DND-41 (cell line): ENCODE measurements around the gene SERPINC1.

Experiments used
- ATAC-seq: fragments of 200-7000 bp; cut with Tn5 transposase; 3 replicates; pipeline ENCODE4 v1.9.1; 2021; ENCODE audit warnings: low read depth; ENCODE audit not compliant: insufficient read depth
- DNase-seq: peaks from one replicate; pipeline ENCODE4 v3.0.0-alpha.2; 2020
- H2AFZ ChIP-seq: 2 replicates; pipeline ENCODE4 v1.6.0; 2012; ENCODE audit warnings: low read depth, low read length
- H3K27ac ChIP-seq: 2 replicates; pipeline ENCODE4 v1.5.1; 2012; ENCODE audit warnings: low read length, inconsistent platforms
- H3K27me3 ChIP-seq: fragments of 200-600 bp; sonication (generic); 2 replicates; pipeline ENCODE4 v1.6.0; 2012; ENCODE audit warnings: low read length, mild to moderate bottlenecking, inconsistent platforms; ENCODE audit not compliant: insufficient read depth, poor library complexity
- H3K36me3 ChIP-seq: 2 replicates; pipeline ENCODE4 v1.5.1; 2012; ENCODE audit warnings: low read length, inconsistent platforms; ENCODE audit not compliant: insufficient read depth
- H3K4me1 ChIP-seq: 2 replicates; pipeline ENCODE4 v1.5.1; 2012; ENCODE audit warnings: mild to moderate bottlenecking, low read length; ENCODE audit not compliant: insufficient read depth
- H3K4me2 ChIP-seq: 2 replicates; pipeline ENCODE4 v1.6.0; 2012; ENCODE audit warnings: mild to moderate bottlenecking, moderate library complexity, low read length, inconsistent platforms; ENCODE audit not compliant: insufficient read depth
- H3K4me3 ChIP-seq, 2 experiments: fragments of 200-600 bp in 1 of 2; shearing (Covaris generic) in 1 of 2; 2 replicates each; pipeline ENCODE4 v1.5.1; 2012 to 2016; ENCODE audit warnings: inconsistent platforms in 2 of 2, low read length in 2 of 2, mild to moderate bottlenecking in 2 of 2, low read depth in 1 of 2, moderate library complexity in 1 of 2
- H3K79me2 ChIP-seq: 2 replicates; pipeline ENCODE4 v1.6.0; 2012; ENCODE audit warnings: low read length, inconsistent platforms; ENCODE audit not compliant: insufficient read depth
- H3K9ac ChIP-seq: 2 replicates; pipeline ENCODE4 v1.6.0; 2012; ENCODE audit warnings: low read depth, mild to moderate bottlenecking, inconsistent platforms, low read length, moderate library complexity
- H3K9me3 ChIP-seq: 2 replicates; pipeline ENCODE4 v1.5.1; 2012; ENCODE audit warnings: low read length, moderate library complexity, mild to moderate bottlenecking, inconsistent platforms; ENCODE audit not compliant: insufficient read depth, severe bottlenecking
- H4K20me1 ChIP-seq: 2 replicates; pipeline ENCODE4 v1.6.0; 2012; ENCODE audit warnings: low read length; ENCODE audit not compliant: insufficient read depth
- CTCF ChIP-seq: IDR thresholded peaks from 2 replicates; pipeline ENCODE4 v1.5.1; 2012; ENCODE audit warnings: borderline replicate concordance, low read length, moderate library complexity, mild to moderate bottlenecking; ENCODE audit not compliant: poor library complexity, severe bottlenecking; ENCODE audit errors: extremely low read depth
- EZH2 ChIP-seq: IDR thresholded peaks from 3 replicates; pipeline ENCODE4 v1.6.1; 2012; ENCODE audit warnings: borderline replicate concordance, low read depth, mild to moderate bottlenecking, moderate library complexity, low read length, inconsistent platforms; ENCODE audit not compliant: severe bottlenecking

SERPINC1 gene

GRCh38 chr1:173871500-173871899, 45.6 kb downstream of the SERPINC1 start:
- DNase-seq (no peak), ATAC-seq (no peak)
- H3K9me3 ChIP-seq, result no peaks in the 10 kb centered on the region
- no peak overlapping the region for H3K27ac ChIP-seq
- H2AFZ ChIP-seq, result no peak overlapping the region
- no peaks in the 10 kb centered on the region for H3K27me3 ChIP-seq
- peaks cover 4% of the 10 kb centered on the region; the same call in 1 of the 2 replicates for H4K20me1 ChIP-seq
- H3K79me2 ChIP-seq, result peaks cover 19% of the 10 kb centered on the region
- H3K9ac ChIP-seq, result no peak overlapping the region
- peaks cover 45% of the 10 kb centered on the region for H3K4me1 ChIP-seq
- peak overlapping the region; percentile 19; the same call in 1 of the 2 replicates for H3K4me2 ChIP-seq
- peaks cover 43% of the 10 kb centered on the region for H3K36me3 ChIP-seq
- no peak overlapping the region for H3K4me3 ChIP-seq
- TF ChIP-seq CTCF (no peak), EZH2 (no peak)

- Histone ChIP-seq H2AFZ (no peak overlapping the region), H3K36me3 (peaks cover 45% of the 10 kb centered on the region), H4K20me1 (peaks cover 8% of the 10 kb centered on the region; the same call in 1 of the 2 replicates), H3K27me3 (no peaks in the 10 kb centered on the region), H3K79me2 (peaks cover 23% of the 10 kb centered on the region), H3K4me1 (peaks cover 49% of the 10 kb centered on the region), H3K9me3 (no peaks in the 10 kb centered on the region), H3K4me3 (no peak overlapping the region), H3K4me2 (peak overlapping the region; percentile 19; the same call in 1 of the 2 replicates), H3K27ac (no peak overlapping the region), H3K9ac (no peak overlapping the region)
- ATAC-seq (no peak), DNase-seq (no peak)
- TF ChIP-seq EZH2 (no peak), CTCF (no peak)
Measured at GRCh38 chr1:173871091-173871490, 46.0 kb downstream of the SERPINC1 start.

- no peak overlapping the region for H3K27ac ChIP-seq
Measured at GRCh38 chr1:173870252-173871075, 46.7 kb downstream of the SERPINC1 start.

More at GRCh38 chr1:173870252-173871075, 46.7 kb downstream of the SERPINC1 start:
- Histone ChIP-seq H2AFZ (no peak overlapping the region), H3K4me2 (no peak overlapping the region), H3K79me2 (peaks cover 28% of the 10 kb centered on the region), H3K4me1 (peaks cover 55% of the 10 kb centered on the region), H4K20me1 (peaks cover 14% of the 10 kb centered on the region; the same call in 1 of the 2 replicates), H3K9me3 (no peaks in the 10 kb centered on the region), H3K36me3 (peaks cover 47% of the 10 kb centered on the region), H3K4me3 (no peak overlapping the region), H3K27me3 (no peaks in the 10 kb centered on the region), H3K9ac (no peak overlapping the region)
- ATAC-seq (no peak), DNase-seq (no peak)
- no peak for TF ChIP-seq CTCF
- TF ChIP-seq EZH2, result no peak
